Measurements from ENCODE around the gene KDM6B. TPM values are rescaled to one million over a fixed set of nuclear protein-coding genes. Genes with fewer than 3 reads are reported as not detected.

The KDM6B gene, protein sequence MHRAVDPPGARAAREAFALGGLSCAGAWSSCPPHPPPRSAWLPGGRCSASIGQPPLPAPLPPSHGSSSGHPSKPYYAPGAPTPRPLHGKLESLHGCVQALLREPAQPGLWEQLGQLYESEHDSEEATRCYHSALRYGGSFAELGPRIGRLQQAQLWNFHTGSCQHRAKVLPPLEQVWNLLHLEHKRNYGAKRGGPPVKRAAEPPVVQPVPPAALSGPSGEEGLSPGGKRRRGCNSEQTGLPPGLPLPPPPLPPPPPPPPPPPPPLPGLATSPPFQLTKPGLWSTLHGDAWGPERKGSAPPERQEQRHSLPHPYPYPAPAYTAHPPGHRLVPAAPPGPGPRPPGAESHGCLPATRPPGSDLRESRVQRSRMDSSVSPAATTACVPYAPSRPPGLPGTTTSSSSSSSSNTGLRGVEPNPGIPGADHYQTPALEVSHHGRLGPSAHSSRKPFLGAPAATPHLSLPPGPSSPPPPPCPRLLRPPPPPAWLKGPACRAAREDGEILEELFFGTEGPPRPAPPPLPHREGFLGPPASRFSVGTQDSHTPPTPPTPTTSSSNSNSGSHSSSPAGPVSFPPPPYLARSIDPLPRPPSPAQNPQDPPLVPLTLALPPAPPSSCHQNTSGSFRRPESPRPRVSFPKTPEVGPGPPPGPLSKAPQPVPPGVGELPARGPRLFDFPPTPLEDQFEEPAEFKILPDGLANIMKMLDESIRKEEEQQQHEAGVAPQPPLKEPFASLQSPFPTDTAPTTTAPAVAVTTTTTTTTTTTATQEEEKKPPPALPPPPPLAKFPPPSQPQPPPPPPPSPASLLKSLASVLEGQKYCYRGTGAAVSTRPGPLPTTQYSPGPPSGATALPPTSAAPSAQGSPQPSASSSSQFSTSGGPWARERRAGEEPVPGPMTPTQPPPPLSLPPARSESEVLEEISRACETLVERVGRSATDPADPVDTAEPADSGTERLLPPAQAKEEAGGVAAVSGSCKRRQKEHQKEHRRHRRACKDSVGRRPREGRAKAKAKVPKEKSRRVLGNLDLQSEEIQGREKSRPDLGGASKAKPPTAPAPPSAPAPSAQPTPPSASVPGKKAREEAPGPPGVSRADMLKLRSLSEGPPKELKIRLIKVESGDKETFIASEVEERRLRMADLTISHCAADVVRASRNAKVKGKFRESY (N-terminal part only)
- total RNA-seq: 10 to 100 TPM in 4 of 5 donors, 1 to 10 TPM in 1; 7.5 to 27.2 (median 12.9) TPM
- 1 to 10 TPM; 4.6 to 9.6 (median 6.0) TPM for polyA plus RNA-seq
- long read RNA-seq, donor 1: 0 reads
- long read RNA-seq, donor 2: 0 reads
- long read RNA-seq, donor 3, partial matches to known transcripts: 21 of 21 reads
- long read RNA-seq, donor 3, other reads (novel, unspliced or antisense): 0 of 21 reads
- long read RNA-seq, donor 4: 0 reads
- long read RNA-seq, donor 5: 0 reads
- long read RNA-seq, donor 6, partial matches to known transcripts: 5 of 5 reads
- long read RNA-seq, donor 6, other reads (novel, unspliced or antisense): 0 of 5 reads
- long read RNA-seq, donor 7, partial matches to known transcripts: 130 of 205 reads
- long read RNA-seq, donor 7, other reads (novel, unspliced or antisense): 75 of 205 reads
- long read RNA-seq, donor 8, partial matches to known transcripts: 18 of 18 reads
- long read RNA-seq, donor 8, other reads (novel, unspliced or antisense): 0 of 18 reads
- long read RNA-seq, donor 9, partial matches to known transcripts: 10 of 10 reads
- long read RNA-seq, donor 9, other reads (novel, unspliced or antisense): 0 of 10 reads
- long read RNA-seq, donor 10: 0 reads

- intact Hi-C loops (cut with DNase I; ENCODE audit: low total_unique reads): no loop called here
- Histone ChIP-seq H3K27me3 (no peaks in the 10 kb centered on the region), H3K4me1 (peaks cover 20 to 45% (median 39%) of the 10 kb centered on the region in 4 donors), H3K4me3 (peak within 1 kb of the TSS; percentile 66 to 80 (median 74)), H3K36me3 (no peaks in the 10 kb centered on the region), H3K27ac (peak within 1 kb of the TSS; percentile 92 to 100 (median 99)), H3K9me3 (no peaks in the 10 kb centered on the region)
- DNase-seq: peak; percentile 95 to 98
- WGBS, 5 donors: 0% methylated on average over 24 to 49 of the region's 49 CpGs
- no peak for TF ChIP-seq EP300 (IDR thresholded peaks at IDR 0.05)
- TF ChIP-seq POLR2A (IDR thresholded peaks at IDR 0.05): no peak
- peak in 2 of 3 donors; percentile 60 for TF ChIP-seq POLR2AphosphoS5 (IDR thresholded peaks at IDR 0.05)
- TF ChIP-seq CTCF (IDR thresholded peaks at IDR 0.05): peak in 1 of 7 experiments; percentile 28
These were observed at the start of gene KDM6B for GRCh38 chr17:7833795-7834541. KDM6B (plus strand) TSS chr17:7834217; CDS start chr17:7845555, 11,338 bp downstream.

- Histone ChIP-seq H3K4me1 (peaks cover 0 to under 1% (median 0%) of the 10 kb centered on the region in 4 donors), H3K36me3 (no peaks in the 10 kb centered on the region), H3K27ac (no peak overlapping the region), H3K27me3 (peaks cover 0 to 8% (median 0%) of the 10 kb centered on the region in 3 donors), H3K9me3 (no peaks in the 10 kb centered on the region), H3K4me3 (no peak overlapping the region)
- WGBS, 5 donors: 48 to 81% (median 69%) methylated on average over 21 of the region's 21 CpGs
- DNase-seq: peak in 1 of 2 donors; percentile 15
- intact Hi-C loops (cut with DNase I; ENCODE audit: low total_unique reads): no loop called here
- TF ChIP-seq CTCF (IDR thresholded peaks at IDR 0.05) (no peak), POLR2AphosphoS5 (IDR thresholded peaks at IDR 0.05) (no peak), POLR2A (IDR thresholded peaks at IDR 0.05) (no peak), EP300 (IDR thresholded peaks at IDR 0.05) (no peak)
These were observed 47.2 kb upstream of the KDM6B start for GRCh38 chr17:7786866-7787265.

DNA sequence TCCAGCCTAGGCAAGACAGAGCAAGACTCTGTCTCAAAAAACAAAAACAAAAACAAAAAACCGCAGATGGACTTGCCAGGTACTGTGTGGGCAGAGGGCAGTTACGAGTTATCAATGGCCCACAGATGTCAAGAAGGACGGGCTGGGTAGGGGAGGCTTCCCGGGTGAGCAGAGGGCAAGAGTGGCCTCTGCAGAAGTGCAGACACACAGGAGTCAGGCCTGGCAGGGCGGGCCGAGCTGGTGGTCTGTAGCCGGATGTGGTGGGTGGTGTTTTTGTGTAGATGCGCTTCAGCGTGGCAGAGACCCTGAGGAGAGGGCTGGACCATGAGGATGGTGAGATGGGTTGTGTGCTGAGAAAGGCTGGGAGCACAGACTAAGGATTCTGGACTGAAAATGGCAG lies 44.9 kb upstream of the KDM6B start:
- TF ChIP-seq POLR2A (IDR thresholded peaks at IDR 0.05) (no peak), CTCF (IDR thresholded peaks at IDR 0.05) (no peak), EP300 (IDR thresholded peaks at IDR 0.05) (no peak), POLR2AphosphoS5 (IDR thresholded peaks at IDR 0.05) (no peak)
- no peak overlapping the region for H3K27ac ChIP-seq
- WGBS, 5 donors: 75 to 85% (median 82%) methylated on average over 9 of the region's 9 CpGs
- peaks cover 0 to 8% (median 2%) of the 10 kb centered on the region in 3 donors for H3K27me3 ChIP-seq
- H3K4me3 ChIP-seq: no peak overlapping the region
- DNase-seq: no peak
- no peaks in the 10 kb centered on the region for H3K36me3 ChIP-seq
- intact Hi-C loops (cut with DNase I; ENCODE audit: low total_unique reads): no loop called here
- no peaks in the 10 kb centered on the region for H3K9me3 ChIP-seq
- no peaks in the 10 kb centered on the region for H3K4me1 ChIP-seq

Measured in stomach (tissue), 19 donors.